Testis (tissue), 3 donors: ENCODE measurements around the gene KRT27. TPM values are rescaled to one million over a fixed set of nuclear protein-coding genes. Genes with fewer than 3 reads are reported as not detected.

ENCODE experiments used
- DNase-seq: peaks from one replicate; pipeline ENCODE4 v3.0.0-alpha.2; 2019
- H3K27ac ChIP-seq, 2 donors: fragments of 200-600 bp; sonication (generic); one replicate each; pipeline ENCODE4 v1.5.1; 2019
- H3K27me3 ChIP-seq: fragments of 200-600 bp; sonication (generic); one replicate; pipeline ENCODE4 v1.5.1; 2019
- H3K36me3 ChIP-seq: fragments of 200-600 bp; sonication (generic); one replicate; pipeline ENCODE4 v1.5.1; 2017; ENCODE audit warnings: low read depth; ENCODE audit errors: missing control alignments
- H3K4me1 ChIP-seq: fragments of 200-600 bp; sonication (generic); one replicate; pipeline ENCODE4 v1.5.1; 2019
- H3K4me3 ChIP-seq, 2 donors: fragments of 200-600 bp; sonication (generic); one replicate each; pipeline ENCODE4 v1.5.1; 2017 to 2019
- H3K9me3 ChIP-seq: fragments of 200-600 bp; sonication (generic); one replicate; pipeline ENCODE4 v1.5.1; 2017
- POLR2A ChIP-seq: fragments of 450-650 bp; IDR thresholded peaks from one replicate; pipeline ENCODE4 v1.6.1; 2017; ENCODE audit warnings: antibody characterized with exemption, mild to moderate bottlenecking, moderate library complexity
- WGBS, 2 donors: methylation state at CpG; one replicate each; pipeline ENCODE4 v1.1.5; 2018; 5-methylcytosine and 5-hydroxymethylcytosine counted together
- intact Hi-C: fragments of 100-400 bp; cut with DNase I; formaldehyde crosslinking; loops from one replicate; pipeline ENCODE4 v1.15.1; 2023; ENCODE audit warnings: low total_unique reads
- polyA plus RNA-seq: library from polyadenylated mRNA; stranded (reverse); fragments of 350-450 nt; fragmentation: Illumina TruSeq; extraction: RNeasy Lipid Tissue Mini Kit (QIAGEN cat#74804); gene quantifications from one replicate; pipeline ENCODE4 v1.2.3, GENCODE V29; 2014; ENCODE audit warnings: low read depth, low replicate concordance; ENCODE audit not compliant: insufficient read depth
- total RNA-seq, 2 donors: library from RNA; depleted of rRNA; stranded (reverse); fragments of >200 nt; gene quantifications; one replicate each; pipeline ENCODE4 v1.2.3, GENCODE V29; 2016
- TF ChIP-seq, protein P1 (sequence below), 3 experiments: fragments of 450-650 bp in 2 of 3; fragments of 200-600 bp in 1 of 3; sonication (generic) in 1 of 3; IDR thresholded peaks; one replicate each; pipeline ENCODE4 v1.5.1; 2016 to 2019; ENCODE audit warnings: antibody characterized with exemption in 3 of 3, mild to moderate bottlenecking in 2 of 3, moderate library complexity in 1 of 3

KRT27 gene
- total and polyA plus RNA-seq, 3 donors from 2014 or later, result 0.58 to 1.4 (median 0.87) TPM

DNA sequence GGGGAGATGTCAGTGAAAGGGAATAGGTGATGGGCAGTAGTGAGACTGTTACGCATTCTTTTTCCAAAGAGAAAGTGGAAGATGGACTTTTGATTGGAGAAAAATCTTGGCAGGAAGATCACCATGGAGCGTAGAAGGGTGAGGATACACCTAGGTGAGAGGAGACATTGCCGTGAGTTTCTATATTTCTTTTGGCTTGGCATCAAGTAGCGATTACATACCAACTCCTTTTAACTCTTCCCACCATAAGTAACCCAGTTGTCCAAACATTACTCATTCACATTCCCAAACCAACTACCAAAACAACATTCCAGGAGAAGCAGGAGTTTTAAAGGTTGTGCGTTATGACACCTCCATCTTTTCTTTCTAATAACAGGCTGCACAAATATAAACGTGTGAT, 28.1 kb upstream of the KRT27 start:
- Histone ChIP-seq H3K27me3 (no peaks in the 10 kb centered on the region), H3K4me1 (peaks cover 3% of the 10 kb centered on the region), H3K36me3 (no peaks in the 10 kb centered on the region), H3K27ac (no peak overlapping the region), H3K4me3 (no peak overlapping the region), H3K9me3 (no peaks in the 10 kb centered on the region)
- WGBS, 2 donors, result 82 to 86% methylated on average over 6 of the region's 6 CpGs
- no peak for DNase-seq
- TF ChIP-seq POLR2A, result no peak
- TF ChIP-seq, protein P1, sequence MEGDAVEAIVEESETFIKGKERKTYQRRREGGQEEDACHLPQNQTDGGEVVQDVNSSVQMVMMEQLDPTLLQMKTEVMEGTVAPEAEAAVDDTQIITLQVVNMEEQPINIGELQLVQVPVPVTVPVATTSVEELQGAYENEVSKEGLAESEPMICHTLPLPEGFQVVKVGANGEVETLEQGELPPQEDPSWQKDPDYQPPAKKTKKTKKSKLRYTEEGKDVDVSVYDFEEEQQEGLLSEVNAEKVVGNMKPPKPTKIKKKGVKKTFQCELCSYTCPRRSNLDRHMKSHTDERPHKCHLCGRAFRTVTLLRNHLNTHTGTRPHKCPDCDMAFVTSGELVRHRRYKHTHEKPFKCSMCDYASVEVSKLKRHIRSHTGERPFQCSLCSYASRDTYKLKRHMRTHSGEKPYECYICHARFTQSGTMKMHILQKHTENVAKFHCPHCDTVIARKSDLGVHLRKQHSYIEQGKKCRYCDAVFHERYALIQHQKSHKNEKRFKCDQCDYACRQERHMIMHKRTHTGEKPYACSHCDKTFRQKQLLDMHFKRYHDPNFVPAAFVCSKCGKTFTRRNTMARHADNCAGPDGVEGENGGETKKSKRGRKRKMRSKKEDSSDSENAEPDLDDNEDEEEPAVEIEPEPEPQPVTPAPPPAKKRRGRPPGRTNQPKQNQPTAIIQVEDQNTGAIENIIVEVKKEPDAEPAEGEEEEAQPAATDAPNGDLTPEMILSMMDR (IDR thresholded peaks at IDR 0.05), result no peak
- intact Hi-C loops, result no loop called here

DNA sequence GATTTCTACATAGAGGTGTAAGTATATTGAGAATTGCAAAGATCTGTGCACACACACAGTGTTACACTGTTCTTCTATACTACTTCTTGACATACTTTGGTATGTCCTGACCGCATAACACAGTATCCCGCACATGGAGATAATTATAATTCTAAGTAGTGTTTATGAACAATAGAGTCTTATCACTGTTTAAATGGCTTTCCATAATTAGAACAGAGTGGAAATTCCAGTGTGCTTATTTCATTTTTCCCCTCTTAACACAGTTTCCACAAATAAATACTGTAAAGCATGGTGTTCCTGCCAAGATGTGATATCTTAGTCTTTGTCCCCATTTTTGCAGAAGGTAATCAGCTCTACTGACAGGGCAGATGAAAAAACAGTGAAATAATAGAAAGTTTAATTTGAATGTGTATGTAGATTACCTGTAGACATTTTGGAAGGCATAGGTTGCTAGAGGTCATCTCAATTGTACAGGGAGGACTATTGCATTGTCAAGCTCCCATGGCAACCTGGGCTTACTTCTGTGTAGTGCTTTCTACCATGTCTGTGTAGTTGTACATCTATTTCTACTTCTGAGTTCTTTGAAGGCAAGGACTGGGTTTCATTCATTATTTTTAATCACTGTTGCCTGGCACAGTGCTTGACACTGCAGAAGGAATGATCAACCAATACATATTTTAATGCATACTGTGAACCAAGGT, 27.5 kb upstream of the KRT27 start:
- no peak for TF ChIP-seq POLR2A
- H3K27ac ChIP-seq, result no peak overlapping the region
- no peaks in the 10 kb centered on the region for H3K9me3 ChIP-seq
- H3K4me3 ChIP-seq, result no peak overlapping the region
- DNase-seq, result no peak
- H3K4me1 ChIP-seq, result peaks cover 3% of the 10 kb centered on the region
- H3K27me3 ChIP-seq, result no peaks in the 10 kb centered on the region
- intact Hi-C loops, result no loop called here
- WGBS, 2 donors, result 31 to 47% methylated on average over 2 of the region's 2 CpGs
- no peaks in the 10 kb centered on the region for H3K36me3 ChIP-seq

DNA sequence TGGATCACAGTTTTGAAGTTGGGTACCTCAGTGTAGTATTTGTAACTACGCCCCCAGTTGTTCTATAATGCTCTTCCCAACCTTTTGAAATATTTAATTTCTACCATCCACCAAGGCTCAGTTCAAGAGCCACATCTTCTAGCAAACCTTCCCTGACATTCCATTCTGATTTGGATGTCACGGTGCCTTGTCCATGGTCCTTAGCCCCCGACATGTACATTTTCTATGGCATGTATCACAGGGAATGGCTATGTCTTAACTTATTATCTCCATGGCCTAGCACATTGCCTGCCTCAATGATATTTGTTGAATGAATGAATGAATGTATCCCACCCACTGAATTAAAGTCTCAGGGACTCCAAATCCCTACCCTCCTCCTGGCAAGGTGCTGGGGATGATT, 23.8 kb upstream of the KRT27 start:
- WGBS, 2 donors, result 87 to 91% methylated on average over 3 of the region's 3 CpGs
- no peak overlapping the region for H3K27ac ChIP-seq
- no peaks in the 10 kb centered on the region for H3K36me3 ChIP-seq
- H3K9me3 ChIP-seq, result no peaks in the 10 kb centered on the region
- peaks cover 3% of the 10 kb centered on the region for H3K4me1 ChIP-seq
- intact Hi-C loops, result no loop called here
- TF ChIP-seq, protein P1 (IDR thresholded peaks at IDR 0.05), result no peak
- H3K27me3 ChIP-seq, result no peaks in the 10 kb centered on the region
- DNase-seq, result no peak
- no peak overlapping the region for H3K4me3 ChIP-seq

DNA sequence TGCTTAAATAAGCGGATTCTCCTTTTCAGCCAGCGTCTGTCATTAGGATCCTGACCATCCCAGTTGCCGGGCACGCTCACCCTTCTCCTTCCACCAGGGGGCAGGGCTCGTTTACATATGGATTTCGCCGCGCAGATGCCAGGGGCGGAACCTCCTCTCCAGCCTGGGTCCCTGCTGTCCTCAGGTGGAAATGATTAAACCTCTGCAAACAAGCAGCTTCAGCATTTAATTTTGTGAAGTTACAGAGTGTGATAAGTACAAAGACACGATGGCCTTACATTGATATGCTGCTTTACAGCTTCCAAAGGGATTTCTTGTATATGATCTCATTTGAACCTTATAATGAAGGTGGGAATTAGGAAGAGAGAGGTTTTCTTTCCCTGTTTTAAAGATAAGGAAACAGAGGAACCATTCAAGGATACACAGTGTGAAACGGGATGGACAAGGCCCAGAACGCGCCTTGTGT, 21.3 kb upstream of the KRT27 start:
- WGBS, 2 donors, result 16 to 24% methylated on average over 13 of the region's 13 CpGs
- no peaks in the 10 kb centered on the region for H3K27me3 ChIP-seq

DNA sequence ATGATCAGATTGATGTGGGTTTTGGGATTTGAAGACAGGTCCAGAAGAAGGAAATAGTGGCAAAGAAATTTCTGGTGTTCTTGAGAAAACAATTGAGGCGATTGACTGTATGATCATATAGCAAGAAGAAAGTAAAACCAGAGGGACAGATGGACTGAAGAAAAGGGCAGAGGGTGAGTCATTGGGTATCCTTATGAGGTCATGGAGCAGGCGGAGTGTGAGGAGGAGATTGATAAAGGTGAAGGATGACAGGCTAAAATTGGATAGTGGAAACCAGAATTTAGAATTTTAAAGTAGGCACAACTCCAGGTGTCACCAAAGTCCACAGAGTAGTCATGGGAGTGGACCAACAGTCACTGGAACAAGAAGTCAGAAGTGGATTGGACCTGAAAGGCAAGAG, 18.8 kb upstream of the KRT27 start:
- intact Hi-C loops, result no loop called here
- H3K27ac ChIP-seq, result no peak overlapping the region
- TF ChIP-seq POLR2A, result no peak
- TF ChIP-seq, protein P1 (IDR thresholded peaks at IDR 0.05), result no peak
- no peaks in the 10 kb centered on the region for H3K36me3 ChIP-seq
- 70 to 74% methylated on average over 2 of the region's 2 CpGs for WGBS, 2 donors
- DNase-seq, result no peak
- H3K4me3 ChIP-seq, result no peak overlapping the region
- H3K9me3 ChIP-seq, result no peaks in the 10 kb centered on the region
- H3K4me1 ChIP-seq, result no peaks in the 10 kb centered on the region
- H3K27me3 ChIP-seq, result no peaks in the 10 kb centered on the region

More for the DNA sequence above, 21.3 kb upstream of the KRT27 start:
- no peak for TF ChIP-seq POLR2A
- TF ChIP-seq, protein P1 (IDR thresholded peaks at IDR 0.05), result peak; percentile 76 to 85 (median 79)
- H3K36me3 ChIP-seq, result no peaks in the 10 kb centered on the region
- no peak overlapping the region for H3K27ac ChIP-seq
- no peaks in the 10 kb centered on the region for H3K4me1 ChIP-seq
- peak; percentile 89 for DNase-seq
- H3K9me3 ChIP-seq, result no peaks in the 10 kb centered on the region
- intact Hi-C loops, result no loop called here
- H3K4me3 ChIP-seq, result no peak overlapping the region
